CD4-positive, alpha-beta T cell treated with Interleukin-4 for 4 hours (primary cell): Measurements from ENCODE around the gene SNX4.

Experiments used
- DNase-seq: peaks from one replicate; pipeline ENCODE4 v3.0.0-alpha.2; 2020

SNX4 gene

DNA sequence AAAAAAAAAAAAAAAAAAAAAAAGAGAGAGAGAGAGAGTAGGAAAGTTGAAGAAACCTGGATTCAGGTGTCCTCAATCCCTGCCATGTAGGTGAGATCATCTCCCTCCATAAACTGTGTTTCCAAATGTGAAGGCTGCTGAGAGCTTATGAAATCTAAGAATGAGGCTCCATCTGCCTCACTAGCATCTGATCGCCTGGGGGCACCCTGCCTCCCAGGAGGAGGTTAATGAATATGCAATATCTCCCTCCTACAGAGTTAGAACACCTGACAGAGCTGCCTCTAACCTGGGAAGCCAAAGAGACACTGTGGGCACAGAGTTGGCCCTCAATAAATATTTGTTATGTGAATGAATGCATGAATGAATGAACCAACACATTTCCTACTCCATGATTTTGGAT lies 121.0 kb downstream of the SNX4 start:
- DNase-seq = no peak
